ENCODE data around the gene RNF19B.

RNF19B gene

DNA sequence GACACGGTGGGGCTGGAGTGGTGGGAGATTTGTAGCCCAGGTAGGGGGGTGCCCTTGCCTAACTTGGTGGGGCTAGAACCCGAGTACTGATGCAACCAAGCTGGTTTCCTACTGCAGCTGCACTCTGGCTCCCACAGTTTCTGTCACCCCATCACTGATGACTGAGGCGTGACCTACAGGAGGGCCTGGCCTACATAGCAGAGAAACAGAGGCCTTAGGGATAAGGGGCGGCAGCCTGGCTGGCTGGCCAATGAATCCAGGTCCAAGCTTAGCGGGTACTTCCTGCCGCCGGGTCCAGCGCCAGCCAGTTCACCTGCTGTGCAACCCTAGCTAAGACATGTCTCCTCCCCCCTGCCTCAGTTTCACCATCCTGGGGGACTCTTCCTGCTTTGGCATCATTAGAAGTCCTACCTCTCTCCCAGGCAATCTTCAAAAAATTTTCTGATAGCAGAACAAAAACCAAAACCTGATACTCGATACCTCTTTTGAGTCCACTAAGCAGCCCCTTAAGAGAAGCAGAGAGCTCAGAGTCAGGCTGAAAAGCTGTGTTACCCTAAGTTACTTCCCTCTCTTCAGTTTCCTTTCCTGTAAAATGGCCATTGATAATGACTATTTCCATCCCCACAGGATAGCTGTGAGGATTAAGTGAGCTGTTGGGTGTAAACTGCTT lies 27.3 kb upstream of the RNF19B start:
- DNase-seq (ENCODE audit: low spot score) = no peak
- Histone ChIP-seq H3K27ac (peak overlapping the region; percentile 8 to 75), H3K4me3 (no peak overlapping the region)
- TF ChIP-seq, protein P1, sequence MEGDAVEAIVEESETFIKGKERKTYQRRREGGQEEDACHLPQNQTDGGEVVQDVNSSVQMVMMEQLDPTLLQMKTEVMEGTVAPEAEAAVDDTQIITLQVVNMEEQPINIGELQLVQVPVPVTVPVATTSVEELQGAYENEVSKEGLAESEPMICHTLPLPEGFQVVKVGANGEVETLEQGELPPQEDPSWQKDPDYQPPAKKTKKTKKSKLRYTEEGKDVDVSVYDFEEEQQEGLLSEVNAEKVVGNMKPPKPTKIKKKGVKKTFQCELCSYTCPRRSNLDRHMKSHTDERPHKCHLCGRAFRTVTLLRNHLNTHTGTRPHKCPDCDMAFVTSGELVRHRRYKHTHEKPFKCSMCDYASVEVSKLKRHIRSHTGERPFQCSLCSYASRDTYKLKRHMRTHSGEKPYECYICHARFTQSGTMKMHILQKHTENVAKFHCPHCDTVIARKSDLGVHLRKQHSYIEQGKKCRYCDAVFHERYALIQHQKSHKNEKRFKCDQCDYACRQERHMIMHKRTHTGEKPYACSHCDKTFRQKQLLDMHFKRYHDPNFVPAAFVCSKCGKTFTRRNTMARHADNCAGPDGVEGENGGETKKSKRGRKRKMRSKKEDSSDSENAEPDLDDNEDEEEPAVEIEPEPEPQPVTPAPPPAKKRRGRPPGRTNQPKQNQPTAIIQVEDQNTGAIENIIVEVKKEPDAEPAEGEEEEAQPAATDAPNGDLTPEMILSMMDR (IDR thresholded peaks at IDR 0.05) = no peak

- no peak for DNase-seq (ENCODE audit: low spot score)
Measured at GRCh38 chr1:32991386-32991785, 26.8 kb upstream of the RNF19B start.

DNA sequence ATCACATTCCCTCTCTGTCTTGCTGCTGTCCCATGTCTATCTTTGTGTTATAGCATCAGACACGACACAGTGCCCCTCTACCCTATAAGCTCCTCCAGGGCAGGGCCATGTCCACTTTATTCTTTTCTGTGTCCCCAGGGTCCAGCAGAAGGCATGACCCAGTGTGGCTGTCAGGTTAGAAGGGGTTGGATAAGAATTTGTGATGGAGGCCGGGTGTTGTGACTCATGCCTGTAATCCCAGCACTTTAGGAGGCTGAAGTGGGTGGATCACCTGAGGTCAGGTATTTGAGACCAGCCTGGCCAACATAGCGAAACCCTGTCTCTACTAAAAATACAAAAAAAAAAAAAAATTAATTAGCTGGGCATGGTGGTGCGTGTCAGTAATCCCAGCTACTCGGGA lies 26.3 kb upstream of the RNF19B start:
- no peak overlapping the region for H3K4me3 ChIP-seq
- H3K27ac ChIP-seq = no peak overlapping the region
- no peak for DNase-seq (ENCODE audit: low spot score)
- TF ChIP-seq, protein P1 (IDR thresholded peaks at IDR 0.05) = no peak

More at GRCh38 chr1:32991386-32991785, 26.8 kb upstream of the RNF19B start:
- Histone ChIP-seq H3K27ac (peak overlapping the region in 1 of 2 donors; percentile 75), H3K4me3 (no peak overlapping the region)
- TF ChIP-seq, protein P1 (IDR thresholded peaks at IDR 0.05) = no peak

- peak; percentile 92 for DNase-seq (ENCODE audit: low spot score)
- TF ChIP-seq, protein P1 (IDR thresholded peaks at IDR 0.05) = no peak
- Histone ChIP-seq H3K27ac (peak overlapping the region; percentile 66 to 82), H3K4me3 (peak overlapping the region; percentile 4)
Measured at GRCh38 chr1:32989160-32990050, 24.8 kb upstream of the RNF19B start.

- TF ChIP-seq, protein P1 (IDR thresholded peaks at IDR 0.05) = no peak
- Histone ChIP-seq H3K27ac (peak overlapping the region; percentile 66 to 82), H3K4me3 (peak overlapping the region; percentile 4)
- DNase-seq (ENCODE audit: low spot score) = no peak
Measured at GRCh38 chr1:32988665-32989064, 24.1 kb upstream of the RNF19B start.

- DNase-seq (ENCODE audit: low spot score) = no peak
- TF ChIP-seq, protein P1 (IDR thresholded peaks at IDR 0.05) = no peak
- Histone ChIP-seq H3K4me3 (no peak overlapping the region), H3K27ac (no peak overlapping the region)
Measured at GRCh38 chr1:32985226-32985625, 20.6 kb upstream of the RNF19B start.

Data from coronary artery (tissue), 2 donors.